GM12801 (cell line): ENCODE measurements around the gene C6orf141.

Source experiments
- TF ChIP-seq, protein P1 (sequence below): IDR thresholded peaks from one replicate; pipeline ENCODE4 v1.5.1; 2011; ENCODE audit warnings: control low read depth; ENCODE audit not compliant: insufficient read length; ENCODE audit errors: extremely low read depth

C6orf141 gene

DNA sequence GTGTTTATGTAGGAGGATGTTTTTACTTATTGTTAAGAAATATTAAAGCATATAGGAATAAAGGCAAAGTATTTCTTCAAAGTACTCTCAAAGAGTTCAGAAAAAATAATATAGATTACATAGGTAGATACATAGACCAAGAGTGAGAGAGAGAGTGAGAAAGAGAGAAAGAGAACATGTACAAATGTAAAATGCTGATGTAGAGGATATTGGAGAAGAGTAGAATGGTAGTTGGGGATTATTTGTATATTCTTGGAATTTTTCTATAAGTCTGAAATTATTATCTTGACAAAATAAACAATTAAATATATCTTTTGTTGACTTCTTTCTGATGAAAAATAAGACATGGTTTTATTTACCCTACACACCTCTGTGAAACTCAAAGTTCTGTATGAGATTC is 29.2 kb downstream of the C6orf141 start:
- TF ChIP-seq, protein P1, sequence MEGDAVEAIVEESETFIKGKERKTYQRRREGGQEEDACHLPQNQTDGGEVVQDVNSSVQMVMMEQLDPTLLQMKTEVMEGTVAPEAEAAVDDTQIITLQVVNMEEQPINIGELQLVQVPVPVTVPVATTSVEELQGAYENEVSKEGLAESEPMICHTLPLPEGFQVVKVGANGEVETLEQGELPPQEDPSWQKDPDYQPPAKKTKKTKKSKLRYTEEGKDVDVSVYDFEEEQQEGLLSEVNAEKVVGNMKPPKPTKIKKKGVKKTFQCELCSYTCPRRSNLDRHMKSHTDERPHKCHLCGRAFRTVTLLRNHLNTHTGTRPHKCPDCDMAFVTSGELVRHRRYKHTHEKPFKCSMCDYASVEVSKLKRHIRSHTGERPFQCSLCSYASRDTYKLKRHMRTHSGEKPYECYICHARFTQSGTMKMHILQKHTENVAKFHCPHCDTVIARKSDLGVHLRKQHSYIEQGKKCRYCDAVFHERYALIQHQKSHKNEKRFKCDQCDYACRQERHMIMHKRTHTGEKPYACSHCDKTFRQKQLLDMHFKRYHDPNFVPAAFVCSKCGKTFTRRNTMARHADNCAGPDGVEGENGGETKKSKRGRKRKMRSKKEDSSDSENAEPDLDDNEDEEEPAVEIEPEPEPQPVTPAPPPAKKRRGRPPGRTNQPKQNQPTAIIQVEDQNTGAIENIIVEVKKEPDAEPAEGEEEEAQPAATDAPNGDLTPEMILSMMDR = no peak

- TF ChIP-seq, protein P1 = no peak
Measured at GRCh38 chr6:49582529-49582928, 32.1 kb downstream of the C6orf141 start.
